ENCODE results near the gene CDKAL1.
A peak's percentile ranks its signal among the peaks of the same experiment; 100 is the strongest.
"Not testable (repeated sequence)": the region's sequence is repeated elsewhere in the genome, so short reads cannot be mapped to it uniquely, and the experiment has no call there.

The CDKAL1 gene

DNA sequence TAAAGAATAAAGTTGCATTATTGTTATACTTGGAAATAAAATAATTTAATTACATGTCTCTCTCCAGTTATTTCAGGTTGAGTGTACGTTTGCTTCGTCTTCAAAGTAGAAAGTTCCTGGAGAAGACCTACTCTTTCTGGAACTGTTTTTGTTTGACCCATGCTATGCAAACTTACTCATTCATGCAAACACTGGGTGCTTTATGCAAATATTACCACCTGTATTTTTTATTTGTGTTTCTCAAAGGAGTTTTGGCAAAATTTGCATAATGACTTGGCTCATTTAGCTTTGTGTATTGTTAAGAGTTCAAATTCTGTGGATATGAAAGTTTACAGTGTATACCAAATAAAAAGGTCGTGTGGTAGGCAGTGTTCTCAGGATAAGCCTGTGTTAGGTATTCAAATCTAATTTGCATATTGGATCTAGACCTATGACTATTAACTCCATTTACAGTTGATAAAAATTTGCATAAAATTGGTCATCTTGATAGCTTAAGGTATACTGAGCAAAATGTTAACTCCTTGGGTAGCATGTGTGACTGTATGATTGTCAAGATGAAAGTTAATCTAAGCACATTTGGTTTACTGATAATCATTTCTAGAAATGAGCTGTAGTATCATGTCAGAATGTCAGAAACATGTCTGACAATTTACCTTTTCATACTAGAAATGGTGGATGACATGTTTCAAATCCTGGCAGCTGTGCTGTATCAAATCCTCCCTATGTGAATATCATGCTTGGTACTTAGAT is 65.2 kb downstream of the CDKAL1 start:
- no peak for DNase-seq

- DNase-seq: no peak
These were observed 66.6 kb downstream of the CDKAL1 start for GRCh38 chr6:20600831-20601230.

DNA sequence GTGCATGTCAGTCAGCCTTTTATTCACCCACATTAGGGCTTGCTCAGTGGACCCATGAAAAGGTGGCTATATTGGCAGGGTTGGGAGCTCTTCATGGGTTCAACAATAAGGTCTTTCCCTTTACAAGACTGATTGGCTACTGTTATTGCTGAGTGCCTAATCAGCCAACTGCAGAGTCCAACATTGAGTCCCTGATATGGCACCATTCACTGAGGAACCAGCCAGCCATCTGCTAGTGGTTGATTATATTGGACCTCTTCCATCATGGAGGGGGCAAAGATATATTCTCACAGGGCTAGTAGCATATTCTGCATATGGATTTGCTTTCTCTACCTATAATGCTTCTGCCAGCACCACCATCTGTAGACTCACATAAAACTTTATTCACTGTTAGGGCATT is 69.9 kb downstream of the CDKAL1 start:
- DNase-seq: no peak

- no peak for DNase-seq
These were observed 70.8 kb downstream of the CDKAL1 start for GRCh38 chr6:20605061-20605460.

GRCh38 chr6:20605581-20605980 is 71.3 kb downstream of the CDKAL1 start:
- DNase-seq: no peak

GRCh38 chr6:20606831-20607230 is 72.6 kb downstream of the CDKAL1 start:
- no peak for DNase-seq

GRCh38 chr6:20608356-20608755 is 74.1 kb downstream of the CDKAL1 start:
- no peak for DNase-seq

DNA sequence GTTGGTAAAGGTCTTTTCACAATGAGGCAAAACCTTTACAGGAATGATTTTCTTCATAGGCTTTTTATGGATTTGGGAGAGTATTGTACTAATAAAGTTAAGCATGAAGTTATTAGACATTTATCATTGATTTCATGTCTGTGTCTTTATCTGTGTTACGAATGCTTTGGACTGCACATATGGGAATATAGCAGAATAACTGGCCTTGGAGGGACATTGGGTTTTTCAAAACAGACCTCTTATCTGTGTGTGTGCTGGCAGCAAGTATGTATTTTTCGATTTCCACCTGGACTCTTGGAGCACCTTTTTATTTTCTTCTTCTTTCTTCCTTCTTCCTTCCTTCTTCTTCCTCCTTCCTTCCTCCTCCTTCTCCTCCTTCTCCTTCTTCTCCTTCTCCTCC is 74.6 kb downstream of the CDKAL1 start:
- no peak for DNase-seq

- DNase-seq: not testable (repeated sequence)
These were observed 75.7 kb downstream of the CDKAL1 start for GRCh38 chr6:20609924-20610323.

- no peak for DNase-seq
These were observed 76.5 kb downstream of the CDKAL1 start for GRCh38 chr6:20610636-20611370.

DNA sequence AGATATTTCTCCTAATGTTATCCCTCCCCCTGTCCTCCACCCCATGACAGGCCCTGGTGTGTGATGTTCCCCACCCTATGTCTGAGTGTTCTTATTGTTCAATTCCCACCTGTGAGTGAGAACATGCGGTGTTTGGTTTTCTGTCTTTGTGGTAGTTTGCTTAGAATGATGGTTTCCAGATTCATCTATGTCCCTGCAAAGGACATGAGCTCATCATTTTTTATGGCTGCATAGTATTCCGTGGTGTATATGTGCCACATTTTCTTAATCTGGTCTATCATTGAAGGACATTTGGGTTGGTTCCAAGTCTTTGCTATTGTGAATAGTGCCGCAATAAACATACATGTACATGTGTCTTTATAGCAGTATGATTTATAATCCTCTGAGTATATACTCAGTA is 83.3 kb downstream of the CDKAL1 start:
- DNase-seq: not testable (repeated sequence)

DNA sequence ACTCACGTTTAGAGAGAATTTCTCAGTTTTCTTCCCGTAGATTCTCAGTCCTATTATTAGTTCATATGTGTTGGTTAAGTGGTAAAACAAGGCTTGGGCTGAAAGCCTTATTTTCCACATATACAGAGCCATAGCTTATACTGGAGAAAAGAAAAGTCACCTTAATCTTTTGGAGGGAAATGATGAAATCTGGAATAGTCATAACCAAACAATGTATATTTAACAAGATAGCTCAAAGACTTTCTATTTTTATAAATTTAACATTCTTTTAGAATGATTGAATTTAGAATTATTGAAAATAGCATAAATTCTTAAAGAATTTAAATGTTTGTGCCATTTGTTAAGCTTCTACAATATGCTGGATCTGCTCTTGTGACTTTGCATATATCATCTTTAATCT is 85.8 kb downstream of the CDKAL1 start:
- no peak for DNase-seq

GRCh38 chr6:20623761-20624160 is 89.5 kb downstream of the CDKAL1 start:
- DNase-seq: no peak

DNA sequence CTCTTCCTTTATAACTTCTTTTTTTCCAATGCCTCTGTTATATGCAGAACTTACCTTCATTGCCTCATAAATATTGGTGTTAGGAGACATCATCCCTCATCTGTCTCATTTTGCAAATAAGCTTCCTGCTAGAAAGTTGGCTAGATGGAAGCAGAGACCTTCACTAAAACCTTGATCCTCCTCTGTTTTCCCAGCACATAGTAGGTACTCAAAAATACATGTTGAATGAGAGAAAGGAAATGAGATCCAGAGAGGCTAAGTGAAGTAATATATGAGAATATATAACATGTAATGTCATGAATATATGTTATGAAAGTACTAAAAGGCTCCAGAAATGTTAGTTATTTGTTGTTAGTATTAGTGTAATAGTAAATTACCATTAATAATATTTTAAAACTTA is 91.9 kb downstream of the CDKAL1 start:
- DNase-seq: no peak

- DNase-seq: no peak
These were observed 95.3 kb downstream of the CDKAL1 start for GRCh38 chr6:20629509-20629908.

- DNase-seq: no peak
These were observed 95.9 kb downstream of the CDKAL1 start for GRCh38 chr6:20630136-20630535.

DNA sequence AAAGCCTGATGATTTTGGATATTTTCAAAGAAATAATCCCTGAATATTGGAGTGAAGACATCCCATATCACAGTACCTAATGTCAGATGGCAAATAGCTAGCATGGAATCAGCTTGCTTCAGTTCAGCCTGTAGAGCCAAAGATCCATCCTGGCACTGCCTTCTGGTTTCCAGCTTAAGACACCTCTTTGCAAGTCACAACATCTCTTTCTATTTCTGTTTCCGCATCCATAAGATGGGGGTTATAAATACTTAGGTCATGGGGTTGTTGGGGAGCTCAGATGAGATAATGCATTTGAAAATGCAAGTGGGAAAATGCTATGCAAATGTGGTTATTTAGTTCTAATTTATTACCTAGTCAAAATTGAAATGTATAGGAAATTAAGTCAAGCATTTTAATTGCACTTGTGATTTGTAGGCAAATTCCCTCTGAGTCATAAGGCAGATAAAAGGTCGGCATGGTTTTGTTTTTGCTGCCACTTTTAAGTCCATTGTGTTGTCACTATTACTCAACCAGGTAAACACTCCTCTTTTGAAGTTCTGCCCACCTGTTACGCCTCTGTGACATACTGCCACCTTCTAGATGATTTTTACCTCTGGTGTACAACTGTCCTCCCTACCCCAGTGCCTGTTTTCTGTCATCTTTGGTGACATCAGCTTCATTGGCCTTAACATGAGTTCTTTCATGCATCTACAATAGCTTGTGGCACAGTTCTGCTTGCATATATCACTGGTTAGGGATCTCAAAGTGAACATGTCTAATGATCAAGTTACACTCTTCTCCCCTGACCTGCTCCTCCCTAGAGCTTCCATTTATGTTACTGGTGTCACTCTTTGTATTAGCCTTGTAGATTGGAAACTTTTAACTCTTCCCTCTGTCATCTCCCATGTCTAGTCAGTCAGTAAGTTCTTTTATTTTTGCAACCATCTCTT is 96.6 kb downstream of the CDKAL1 start:
- DNase-seq: peak; percentile 64

GRCh38 chr6:20631549-20631924 is 97.3 kb downstream of the CDKAL1 start:
- no peak for DNase-seq

DNA sequence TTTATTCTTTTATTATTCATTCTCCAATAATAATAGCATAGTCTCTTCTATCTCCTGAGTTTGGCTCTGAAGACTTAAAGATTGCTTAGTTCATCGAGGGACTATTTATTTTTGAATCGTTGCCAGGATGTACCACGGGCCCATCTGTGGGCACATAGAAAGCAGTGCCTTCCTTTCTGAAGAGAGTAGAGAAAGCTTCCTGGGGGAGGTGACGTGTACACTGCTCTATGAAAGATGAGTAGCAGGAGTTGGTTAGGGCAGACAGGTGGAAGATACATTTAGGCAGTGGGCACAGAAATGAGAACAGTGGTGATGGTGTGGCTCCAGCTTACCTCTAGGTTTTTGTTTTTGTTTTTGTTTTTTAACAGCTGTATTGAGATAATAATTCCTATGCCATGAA is 98.4 kb downstream of the CDKAL1 start:
- DNase-seq: no peak

- no peak for DNase-seq
These were observed 99.5 kb downstream of the CDKAL1 start for GRCh38 chr6:20633566-20634340.

- no peak for DNase-seq
These were observed 104.9 kb downstream of the CDKAL1 start for GRCh38 chr6:20639161-20639560.

DNA sequence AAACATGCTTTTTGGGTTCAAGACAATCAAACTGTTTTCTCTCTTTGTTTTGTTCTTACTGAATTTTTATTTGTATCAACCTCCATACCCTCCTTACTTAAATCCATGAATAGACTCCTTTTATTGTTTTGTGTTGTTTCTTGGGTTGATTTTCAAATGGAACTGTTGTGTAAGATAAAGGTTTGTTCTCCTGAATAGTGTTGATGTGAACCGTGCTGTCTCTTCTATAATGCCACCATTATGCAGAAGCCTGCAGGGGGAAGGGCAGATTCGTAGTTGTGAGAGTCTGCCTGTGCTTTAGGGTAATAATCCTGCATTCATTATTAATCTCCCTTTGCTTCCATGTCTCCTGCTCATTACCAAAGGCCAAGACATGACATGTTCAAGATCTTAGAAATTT is 105.9 kb downstream of the CDKAL1 start:
- no peak for DNase-seq

GRCh38 chr6:20642441-20642840 is 108.2 kb downstream of the CDKAL1 start:
- DNase-seq: no peak

Data from NCI-H510A (cell line).